Right lobe of liver (tissue), 4 donors: ENCODE measurements around the gene CAND1.

Experiments used
- POLR2A ChIP-seq: fragments of 450-650 bp; IDR thresholded peaks from one replicate; pipeline ENCODE4 v1.6.1; 2017; ENCODE audit warnings: antibody characterized with exemption, mild to moderate bottlenecking
- TF ChIP-seq, protein P1 (sequence below), 4 donors: fragments of 200-600 bp in 3 of 4; fragments of 450-650 bp in 1 of 4; IDR thresholded peaks; one replicate each; pipeline versions ENCODE4 v1.5.1 to v1.8.0; 2016 to 2022; ENCODE audit warnings: antibody characterized with exemption in 4 of 4, mild to moderate bottlenecking in 2 of 4
- donor health status: DM: no; HTN: no; CAD: no.
- donor health status: DM: no; HTN: no; CAD: no.
- donor health status: DM: no; HTN: yes; CAD: no.

GRCh38 chr12:67243260-67243659 lies 25.9 kb upstream of the CAND1 start:
- TF ChIP-seq, protein P1, sequence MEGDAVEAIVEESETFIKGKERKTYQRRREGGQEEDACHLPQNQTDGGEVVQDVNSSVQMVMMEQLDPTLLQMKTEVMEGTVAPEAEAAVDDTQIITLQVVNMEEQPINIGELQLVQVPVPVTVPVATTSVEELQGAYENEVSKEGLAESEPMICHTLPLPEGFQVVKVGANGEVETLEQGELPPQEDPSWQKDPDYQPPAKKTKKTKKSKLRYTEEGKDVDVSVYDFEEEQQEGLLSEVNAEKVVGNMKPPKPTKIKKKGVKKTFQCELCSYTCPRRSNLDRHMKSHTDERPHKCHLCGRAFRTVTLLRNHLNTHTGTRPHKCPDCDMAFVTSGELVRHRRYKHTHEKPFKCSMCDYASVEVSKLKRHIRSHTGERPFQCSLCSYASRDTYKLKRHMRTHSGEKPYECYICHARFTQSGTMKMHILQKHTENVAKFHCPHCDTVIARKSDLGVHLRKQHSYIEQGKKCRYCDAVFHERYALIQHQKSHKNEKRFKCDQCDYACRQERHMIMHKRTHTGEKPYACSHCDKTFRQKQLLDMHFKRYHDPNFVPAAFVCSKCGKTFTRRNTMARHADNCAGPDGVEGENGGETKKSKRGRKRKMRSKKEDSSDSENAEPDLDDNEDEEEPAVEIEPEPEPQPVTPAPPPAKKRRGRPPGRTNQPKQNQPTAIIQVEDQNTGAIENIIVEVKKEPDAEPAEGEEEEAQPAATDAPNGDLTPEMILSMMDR (IDR thresholded peaks at IDR 0.05): no peak
- no peak for TF ChIP-seq POLR2A
